NCI-H748 (cell line): ENCODE results near the gene CERS1.

Source experiments
- DNase-seq: peaks from one replicate; lab custom pipeline; 2025; ENCODE audit not compliant: unreplicated experiment; lab: John Stamatoyannopoulos, UW

Gene CERS1

DNA sequence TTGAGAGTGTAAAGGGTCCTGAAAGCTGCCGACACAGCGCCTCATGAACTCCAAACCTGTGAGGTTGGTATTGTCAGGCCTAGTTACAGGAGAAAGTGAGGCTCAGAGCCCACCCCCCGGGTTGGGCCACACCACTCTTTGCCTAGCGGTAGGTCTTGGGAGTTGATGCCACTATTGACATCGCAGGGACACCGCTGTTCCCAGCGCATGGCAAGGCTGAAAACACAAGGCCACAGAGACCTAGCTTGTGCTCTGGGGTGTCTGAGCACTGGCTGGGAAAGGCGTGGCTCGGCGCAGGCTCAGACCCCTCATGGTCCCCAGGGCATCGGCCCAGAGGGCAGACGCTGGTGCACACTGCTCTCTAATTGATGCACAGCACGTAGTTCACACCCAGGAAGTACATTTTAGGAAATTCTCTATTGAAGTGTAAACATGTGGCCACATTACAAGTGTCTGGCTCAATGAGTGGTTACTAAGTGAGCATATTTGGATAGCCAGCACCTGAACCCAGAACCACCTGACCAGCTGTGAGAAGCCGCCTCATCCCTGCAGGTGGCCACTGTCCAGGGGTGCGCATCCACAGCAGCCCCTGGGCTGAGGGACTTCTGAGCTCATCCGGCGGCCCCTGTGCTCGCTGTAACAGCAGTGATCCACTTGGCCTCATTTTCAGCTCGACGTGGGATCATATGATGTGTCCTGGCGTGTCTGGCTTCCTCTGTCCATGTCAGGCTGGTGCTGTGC, 36.9 kb downstream of the CERS1 start:
- no peak for DNase-seq

DNA sequence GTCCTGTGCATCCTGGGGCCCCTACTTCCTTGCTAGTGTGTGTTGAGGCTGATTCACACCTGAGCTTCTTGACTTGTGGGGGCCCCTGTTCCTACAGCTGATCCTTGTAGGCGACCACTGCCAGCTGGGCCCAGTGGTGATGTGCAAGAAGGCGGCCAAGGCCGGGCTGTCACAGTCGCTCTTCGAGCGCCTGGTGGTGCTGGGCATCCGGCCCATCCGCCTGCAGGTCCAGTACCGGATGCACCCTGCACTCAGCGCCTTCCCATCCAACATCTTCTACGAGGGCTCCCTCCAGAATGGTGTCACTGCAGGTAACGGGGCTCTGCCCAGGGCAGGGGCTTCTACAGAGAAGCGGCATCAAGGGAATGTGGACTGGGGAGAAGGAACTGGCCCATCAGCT, 38.7 kb downstream of the CERS1 start:
- DNase-seq: no peak

DNA sequence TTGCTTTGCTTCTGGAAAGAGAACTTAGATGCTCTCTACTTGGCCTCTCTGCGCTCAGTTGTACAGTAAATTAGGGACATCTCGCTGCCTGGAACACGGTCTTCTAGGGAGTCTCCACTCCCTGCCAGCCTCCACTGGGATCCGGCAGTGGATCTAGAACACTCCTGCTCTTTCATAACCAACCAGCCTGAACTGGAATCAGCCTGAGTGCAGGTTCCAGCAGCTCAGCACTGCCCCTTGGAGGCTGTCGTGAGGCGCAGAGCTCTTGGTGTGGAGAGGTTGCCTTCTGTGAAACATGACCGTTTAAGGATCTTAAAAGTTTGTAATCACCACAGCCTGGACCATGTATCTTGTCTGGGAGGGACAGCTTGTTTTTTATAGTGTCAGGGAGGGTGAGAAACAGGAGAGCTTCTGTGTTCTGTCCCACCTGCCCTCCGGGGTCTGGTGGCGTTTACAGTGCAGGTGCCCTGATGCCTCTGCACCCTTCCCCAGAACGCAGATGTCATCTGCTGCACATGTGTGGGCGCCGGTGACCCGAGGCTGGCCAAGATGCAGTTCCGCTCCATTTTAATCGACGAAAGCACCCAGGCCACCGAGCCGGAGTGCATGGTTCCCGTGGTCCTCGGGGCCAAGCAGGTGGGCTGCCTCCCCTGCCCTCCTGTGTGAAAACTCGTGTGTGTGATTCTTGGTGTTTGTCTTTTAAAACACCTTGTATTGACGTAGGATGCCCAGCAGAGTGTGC, 39.4 kb downstream of the CERS1 start:
- no peak for DNase-seq

DNA sequence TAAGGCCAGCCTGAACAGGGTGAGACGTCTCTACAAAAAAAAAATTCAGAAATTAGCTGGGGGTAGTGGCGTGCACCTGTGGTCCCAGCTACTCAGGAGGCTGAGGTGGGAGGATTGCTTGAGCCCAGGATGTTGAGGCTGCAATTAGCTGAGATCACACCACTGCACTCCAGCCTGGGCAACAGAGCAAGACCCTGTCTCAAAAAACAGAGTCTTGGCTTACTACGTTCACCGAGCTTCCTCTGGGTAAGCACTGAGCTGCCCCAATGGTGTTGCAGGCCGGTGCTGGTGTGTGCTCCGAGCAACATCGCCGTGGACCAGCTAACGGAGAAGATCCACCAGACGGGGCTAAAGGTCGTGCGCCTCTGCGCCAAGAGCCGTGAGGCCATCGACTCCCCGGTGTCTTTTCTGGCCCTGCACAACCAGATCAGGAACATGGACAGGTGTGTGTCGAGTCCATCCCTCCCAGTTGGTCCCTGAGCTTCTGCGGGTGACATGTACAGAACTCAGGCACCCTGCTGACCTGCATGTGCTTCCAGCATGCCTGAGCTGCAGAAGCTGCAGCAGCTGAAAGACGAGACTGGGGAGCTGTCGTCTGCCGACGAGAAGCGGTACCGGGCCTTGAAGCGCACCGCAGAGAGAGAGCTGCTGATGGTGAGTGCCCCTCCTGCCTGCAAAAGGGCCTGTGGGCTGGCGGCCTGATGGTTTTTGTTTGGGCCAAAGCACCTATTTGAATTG, 40.1 kb downstream of the CERS1 start:
- DNase-seq: no peak

DNA sequence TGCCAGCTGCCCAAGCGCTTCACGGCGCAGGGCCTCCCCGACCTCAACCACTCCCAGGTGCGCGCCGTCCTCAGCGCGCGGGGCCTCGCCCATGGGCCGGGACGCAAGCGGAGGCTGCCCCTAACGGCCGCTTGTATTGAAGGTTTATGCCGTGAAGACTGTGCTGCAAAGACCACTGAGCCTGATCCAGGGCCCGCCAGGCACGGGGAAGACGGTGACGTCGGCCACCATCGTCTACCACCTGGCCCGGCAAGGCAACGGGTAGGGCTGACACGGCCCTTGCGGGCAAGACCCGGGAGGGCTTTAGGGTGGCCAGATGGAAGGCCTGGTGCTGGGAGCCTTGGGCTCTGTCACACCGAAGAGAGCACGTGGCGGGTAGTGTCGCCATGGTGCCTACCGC, 41.0 kb downstream of the CERS1 start:
- DNase-seq: no peak

DNA sequence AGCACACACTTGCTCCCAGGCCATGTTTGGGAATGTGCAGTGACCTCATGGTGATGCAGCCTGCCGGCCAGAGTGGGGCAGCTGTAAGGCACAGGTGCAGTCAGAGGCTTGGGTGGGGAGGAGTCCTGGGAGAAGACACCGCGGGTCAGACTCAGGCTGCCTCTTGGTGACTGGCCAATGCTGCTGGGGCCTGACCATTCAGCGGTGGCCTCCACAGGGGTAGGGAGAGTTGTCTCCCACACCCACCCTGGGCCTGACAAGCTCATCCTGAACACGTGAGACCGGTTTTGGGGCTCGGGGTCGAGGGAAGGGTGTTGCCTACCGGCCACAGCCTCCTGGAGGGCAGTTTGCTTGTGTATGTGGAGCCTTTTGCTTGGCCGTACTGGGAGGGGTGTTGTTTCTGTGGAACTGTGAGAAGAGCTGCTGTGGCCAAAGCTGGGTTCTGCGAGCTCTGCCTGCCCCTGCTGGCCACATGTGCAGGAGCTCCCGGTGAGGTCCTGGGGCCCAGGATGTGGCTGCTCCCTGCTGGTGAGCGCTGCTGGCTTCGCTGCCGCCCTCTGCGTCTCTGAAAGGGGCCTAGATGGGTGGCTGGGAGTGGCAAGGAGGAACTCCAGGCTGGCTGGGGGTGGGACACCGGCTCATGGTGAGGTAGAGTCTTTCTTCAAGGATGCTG, 42.1 kb downstream of the CERS1 start:
- DNase-seq: no peak

DNA sequence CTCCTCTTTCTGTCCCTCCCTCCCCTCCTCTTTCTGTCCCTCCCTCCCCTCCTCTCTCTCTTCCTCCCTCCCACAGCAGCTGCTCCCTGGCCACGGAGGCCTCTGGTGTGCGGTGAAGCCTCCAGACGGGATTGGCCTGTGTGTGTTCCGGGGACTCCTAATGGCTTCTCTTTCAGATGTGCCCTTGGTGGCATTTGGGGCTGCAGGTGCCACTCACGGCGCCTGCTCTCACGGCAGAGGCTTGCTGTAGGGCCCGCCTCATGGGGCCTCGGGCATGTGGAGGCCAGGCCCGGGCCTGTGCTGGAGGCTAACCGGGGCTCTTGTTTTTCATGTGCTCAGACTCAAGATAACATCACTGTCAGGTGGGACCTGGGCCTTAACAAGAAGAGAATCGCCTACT, 43.3 kb downstream of the CERS1 start:
- DNase-seq: no peak

DNA sequence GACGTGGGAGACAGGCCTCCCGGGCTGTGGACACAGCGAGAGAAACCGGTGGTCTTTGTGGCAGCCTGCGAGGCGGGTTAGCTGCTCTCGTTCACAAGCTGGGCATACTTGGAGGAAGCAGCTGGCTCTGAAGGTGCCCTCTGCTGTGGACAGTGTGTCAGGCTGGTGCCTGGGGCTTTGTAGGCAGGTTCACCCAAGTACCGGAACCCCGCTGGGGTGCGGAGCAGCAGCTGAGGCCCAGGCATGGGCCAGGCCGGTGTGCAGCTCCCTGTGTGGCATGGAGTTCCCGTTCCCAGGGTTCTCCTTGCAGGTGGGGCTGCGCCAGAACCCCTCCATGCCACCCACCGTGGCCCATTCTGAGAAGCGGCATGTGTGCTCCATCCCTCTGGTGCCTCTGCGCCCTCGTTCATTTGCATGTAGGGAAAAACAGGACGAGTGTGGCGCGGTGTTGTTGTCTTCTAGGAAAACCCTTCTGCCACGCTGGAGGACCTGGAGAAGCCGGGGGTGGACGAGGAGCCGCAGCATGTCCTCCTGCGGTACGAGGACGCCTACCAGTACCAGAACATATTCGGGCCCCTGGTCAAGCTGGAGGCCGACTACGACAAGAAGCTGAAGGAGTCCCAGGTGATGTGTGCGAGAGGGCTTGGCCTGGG, 44.2 kb downstream of the CERS1 start:
- DNase-seq: no peak

DNA sequence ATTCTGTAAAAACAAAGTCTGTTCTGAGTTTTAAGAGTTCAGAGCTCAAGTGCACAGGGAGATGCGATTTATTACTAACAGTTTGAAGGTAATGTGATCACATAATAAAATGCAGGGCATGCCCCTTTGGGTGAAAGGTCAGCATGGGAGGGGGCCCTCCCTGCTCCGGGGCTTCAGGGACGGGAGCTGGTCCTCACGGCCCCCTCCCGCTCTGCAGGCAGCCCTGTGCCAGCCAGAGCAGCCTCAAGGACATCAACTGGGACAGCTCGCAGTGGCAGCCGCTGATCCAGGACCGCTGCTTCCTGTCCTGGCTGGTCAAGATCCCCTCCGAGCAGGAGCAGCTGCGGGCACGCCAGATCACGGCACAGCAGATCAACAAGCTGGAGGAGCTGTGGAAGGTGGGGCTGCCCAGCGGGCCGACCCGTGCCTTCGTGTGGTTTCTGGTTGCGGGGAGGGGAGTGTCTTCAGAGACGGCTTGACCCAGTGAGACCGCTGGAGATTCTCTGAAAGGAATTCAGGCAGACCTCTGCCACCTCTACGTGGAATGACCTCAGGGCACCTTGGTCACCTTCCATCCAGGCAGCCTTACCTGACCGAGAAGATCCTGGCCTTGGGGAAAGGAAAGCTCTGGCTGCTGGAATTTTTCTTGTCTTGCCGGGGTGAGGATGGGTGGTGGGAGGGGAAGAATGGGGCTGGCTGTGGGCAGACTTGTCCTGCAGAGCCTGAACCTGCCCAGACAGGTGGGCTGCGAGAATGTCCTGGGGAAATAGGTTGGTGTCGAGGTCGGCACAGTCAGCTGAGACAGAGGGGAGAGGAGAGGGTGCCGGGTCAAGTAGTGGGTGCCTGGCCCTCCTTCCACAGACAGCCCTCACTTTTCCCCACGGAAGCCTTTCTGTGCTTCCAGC, 45.2 kb downstream of the CERS1 start:
- DNase-seq: no peak

DNA sequence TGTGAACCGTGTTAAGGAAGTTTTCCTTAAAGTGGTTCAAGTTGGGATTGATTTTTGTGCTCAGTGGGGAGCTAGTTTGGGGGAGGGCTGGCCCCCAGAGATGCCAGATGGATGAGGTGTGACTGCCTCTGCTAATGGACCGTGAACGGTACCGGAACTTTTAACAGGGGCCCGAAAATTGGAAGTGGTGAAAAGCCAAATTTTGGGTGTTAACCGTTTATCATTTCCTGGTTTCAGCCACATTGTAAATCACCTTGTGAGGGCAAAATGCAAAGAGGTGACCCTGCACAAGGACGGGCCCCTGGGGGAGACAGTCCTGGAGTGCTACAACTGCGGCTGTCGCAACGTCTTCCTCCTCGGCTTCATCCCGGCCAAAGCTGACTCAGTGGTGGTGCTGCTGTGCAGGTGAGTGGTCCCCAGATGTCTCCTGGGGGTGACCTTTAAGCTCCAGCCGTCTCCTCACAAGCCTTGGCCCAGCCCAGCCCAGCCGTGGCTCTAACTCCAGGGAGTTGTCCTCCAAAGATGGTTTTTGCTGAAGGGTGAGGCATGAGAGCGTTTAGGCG, 46.0 kb downstream of the CERS1 start:
- DNase-seq: no peak

DNA sequence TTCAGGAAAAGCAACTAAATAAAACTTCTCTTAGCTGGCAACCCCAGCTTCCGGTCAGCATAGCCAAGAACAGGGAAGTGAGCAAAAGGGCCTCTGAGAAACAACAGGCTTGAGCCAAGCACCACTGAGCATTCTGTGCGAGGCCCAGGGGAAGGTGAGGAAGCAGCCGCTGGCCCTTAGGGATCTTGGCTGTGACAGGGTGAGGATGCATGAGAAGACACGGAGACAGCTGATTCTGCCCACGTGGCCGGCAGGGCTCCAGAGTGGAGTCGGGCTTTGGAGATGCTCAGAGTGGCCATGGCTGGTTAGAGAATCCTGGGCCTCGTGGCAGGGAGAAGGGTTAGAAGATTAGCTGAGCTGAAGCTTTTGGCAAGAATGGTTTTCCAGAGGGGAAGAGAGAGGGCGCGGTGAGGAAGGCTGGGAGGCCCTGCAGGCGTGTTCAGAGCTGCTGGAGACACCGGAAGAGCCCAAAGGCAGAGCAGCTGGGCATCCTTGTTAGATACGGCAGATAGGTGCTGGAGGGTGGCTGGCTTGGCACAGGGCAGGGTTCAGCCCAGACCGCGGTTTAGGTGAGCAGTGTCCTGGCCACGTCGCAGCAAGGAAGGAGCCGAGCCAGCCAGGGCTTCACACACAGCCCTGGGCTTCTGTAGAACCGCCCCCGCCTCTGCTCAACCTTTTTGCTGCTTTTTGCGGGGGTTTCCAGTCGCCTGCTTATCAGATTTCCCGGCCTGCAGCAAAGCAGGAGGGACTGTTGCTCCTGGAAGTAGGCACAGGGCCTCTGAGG, 46.9 kb downstream of the CERS1 start:
- DNase-seq: no peak

DNA sequence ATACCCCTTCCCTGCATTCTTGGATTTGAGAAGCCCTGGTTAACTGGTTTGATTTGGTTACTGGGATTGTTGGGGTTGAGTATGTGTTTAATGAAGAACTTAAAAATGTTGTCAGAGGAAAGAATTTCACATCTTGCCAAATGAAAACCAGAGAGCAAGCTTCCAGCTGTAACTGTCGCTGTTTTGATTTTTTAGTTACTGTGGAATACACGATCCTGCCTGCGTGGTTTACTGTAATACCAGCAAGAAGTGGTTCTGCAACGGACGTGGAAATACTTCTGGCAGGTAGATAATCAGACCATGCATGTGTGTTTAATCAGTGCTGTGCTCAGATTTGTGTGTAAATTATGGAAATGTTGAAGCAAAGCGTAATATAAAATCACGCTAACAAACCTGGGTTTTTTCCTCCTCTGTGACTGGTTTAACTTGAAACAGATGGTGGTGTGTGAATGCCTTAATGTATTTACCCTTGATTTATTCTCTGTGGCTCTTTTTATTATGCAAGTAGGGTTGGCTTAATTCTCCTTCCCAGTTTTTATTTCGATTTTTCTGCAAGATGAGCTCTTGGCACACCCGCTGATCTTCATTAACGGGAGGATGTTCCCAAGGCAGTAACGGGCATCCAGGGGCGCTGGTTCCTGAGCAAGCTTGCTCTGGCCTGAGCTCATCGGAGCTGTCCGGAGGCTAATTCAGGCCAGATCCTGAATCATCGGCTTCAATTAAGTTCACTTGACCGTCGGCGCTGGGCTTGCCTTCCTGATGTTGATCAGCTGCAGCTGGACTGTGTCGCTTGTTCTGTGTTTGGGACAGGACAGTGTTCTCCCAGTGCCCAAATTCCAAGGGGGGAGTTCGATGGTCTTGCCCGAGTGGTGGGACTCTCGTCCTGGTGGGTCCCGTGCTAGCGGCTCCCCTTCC, 48.2 kb downstream of the CERS1 start:
- no peak for DNase-seq

DNA sequence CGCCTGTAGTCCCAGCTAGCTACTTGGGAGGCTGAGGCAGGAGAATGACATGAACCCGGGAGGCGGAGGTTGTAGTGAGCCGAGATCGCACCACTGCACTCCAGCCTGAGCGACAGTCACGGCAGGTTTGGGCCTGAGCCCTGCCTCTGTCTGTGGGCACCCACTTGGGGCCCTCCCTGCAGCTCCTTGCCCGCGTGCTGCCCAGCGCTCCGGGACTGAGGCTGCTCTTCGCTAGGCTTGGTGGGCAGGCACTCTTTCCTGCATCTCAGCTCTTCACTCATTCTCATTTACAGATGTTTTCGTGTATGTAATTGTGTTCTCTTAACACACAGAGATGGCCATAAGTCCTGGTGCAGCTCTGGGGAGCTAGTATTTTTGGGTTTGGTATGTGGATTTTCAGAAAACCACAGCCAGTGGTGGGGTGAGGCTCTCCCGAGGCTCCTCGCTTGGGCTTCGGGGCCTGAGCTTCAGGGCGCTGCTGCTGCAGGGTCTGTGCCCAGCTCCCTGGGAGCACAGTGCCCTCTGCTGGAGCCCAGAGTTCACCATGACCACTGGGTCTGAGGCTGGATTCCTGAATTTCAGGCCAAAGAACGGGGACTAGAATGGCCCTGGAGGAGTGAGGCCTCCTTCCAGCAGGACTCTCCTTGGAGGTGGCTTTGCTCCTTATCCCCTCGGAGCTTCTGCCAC, 49.0 kb downstream of the CERS1 start:
- DNase-seq: peak; percentile 53

DNA sequence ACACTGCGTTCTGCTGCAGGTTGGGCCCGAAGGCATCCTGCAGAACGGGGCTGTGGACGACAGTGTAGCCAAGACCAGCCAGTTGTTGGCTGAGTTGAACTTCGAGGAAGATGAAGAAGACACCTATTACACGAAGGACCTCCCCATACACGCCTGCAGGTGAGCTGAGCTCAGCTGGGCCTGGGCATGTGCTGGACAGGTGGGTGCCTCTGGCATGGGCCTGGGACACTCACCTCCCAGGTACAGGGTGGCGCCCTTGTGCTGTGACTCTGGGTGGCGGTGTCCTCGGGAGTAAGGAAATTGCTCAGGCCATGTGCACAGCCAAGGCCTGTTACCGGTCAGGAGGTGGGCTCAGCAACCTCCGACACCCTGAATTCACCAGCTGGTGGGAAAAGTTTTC, 50.0 kb downstream of the CERS1 start:
- no peak for DNase-seq

DNA sequence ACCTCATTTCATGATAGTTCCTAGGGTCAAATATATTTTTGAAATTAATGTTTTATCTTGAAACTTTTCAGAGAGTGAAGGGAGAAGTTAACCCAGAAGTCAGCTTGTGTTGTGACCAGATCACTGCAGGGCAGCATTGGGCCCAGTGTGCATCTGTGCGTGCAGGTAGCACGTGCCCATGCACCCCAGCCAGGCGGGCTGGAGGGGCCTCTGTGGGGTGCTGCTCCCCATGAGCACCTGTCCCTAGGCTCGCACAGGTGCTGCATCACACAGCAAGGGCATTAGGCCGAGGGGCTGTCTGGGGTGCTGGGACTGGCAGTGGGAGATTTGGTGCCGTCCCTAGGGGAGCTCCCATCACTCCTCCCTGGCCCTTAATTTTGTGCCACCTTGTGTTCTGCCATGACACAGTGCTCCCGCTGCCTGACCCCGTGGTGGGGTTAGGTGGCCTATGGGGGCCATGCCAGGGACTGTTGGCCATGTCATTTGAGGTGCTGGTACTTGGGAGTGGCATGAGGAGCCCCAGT, 51.1 kb downstream of the CERS1 start:
- DNase-seq: no peak

DNA sequence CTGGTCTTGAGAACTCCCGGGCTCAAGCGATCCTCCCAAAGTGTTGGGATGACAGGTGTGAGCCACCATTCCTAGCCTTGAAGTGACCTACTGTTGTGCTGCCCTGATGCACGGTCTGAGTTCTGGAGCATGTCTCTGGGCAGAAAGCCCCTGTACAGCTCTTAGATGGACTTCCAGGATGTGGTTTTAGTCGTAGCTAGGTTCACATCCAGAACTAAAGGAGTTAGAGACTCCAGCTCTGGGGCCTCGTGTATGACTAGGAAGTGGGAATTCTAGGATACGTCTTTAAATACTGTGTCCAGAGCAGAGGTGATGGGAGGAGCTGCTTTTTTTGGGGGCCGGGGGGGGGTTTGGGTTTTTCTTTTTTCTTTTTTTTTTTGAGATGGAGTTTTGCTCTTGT, 52.0 kb downstream of the CERS1 start:
- no peak for DNase-seq

DNA sequence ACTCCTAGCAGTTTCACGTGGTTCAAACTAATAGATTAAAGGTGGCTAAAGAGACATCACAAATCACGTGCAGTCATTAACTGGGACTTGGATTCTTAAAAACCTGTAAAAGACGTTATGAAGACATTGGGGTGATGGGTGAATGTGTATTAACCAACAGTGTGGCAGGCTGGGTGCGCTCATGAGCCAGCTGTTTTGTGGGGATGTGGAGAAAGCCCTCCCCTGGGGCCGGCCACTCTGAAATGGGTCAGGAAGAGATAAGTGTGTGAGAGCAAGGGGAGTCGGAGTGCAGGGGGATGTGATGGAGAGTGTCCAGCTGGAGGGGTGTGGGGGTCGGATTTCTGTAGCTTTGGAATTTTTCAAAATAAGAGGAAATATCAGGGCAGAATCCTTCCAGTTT, 53.8 kb downstream of the CERS1 start:
- DNase-seq: no peak
